ENCODE results near the gene ARHGEF19.
"Not testable (repeated sequence)": the region's sequence is repeated elsewhere in the genome, so short reads cannot be mapped to it uniquely, and the experiment has no call there.

Gene ARHGEF19

GRCh38 chr1:16212251-16212961 lies at the start of gene ARHGEF19:
TSS of gene ARHGEF19 (minus strand) at chr1:16212652. CDS start at chr1:16209054, 3,598 bp downstream.
- DNase-seq (ENCODE audit: insufficient read length, low spot score) (no peak), FAIRE-seq (no peak)
- no peak for TF ChIP-seq CTCF (IDR thresholded peaks at IDR 0.05; ENCODE audit: insufficient read depth, missing control alignments)

GRCh38 chr1:16262067-16262466 lies 49.6 kb upstream of the ARHGEF19 start:
- DNase-seq (ENCODE audit: insufficient read length, low spot score) (no peak), FAIRE-seq (no peak)
- no peak for TF ChIP-seq CTCF (IDR thresholded peaks at IDR 0.05; ENCODE audit: insufficient read depth, missing control alignments)

GRCh38 chr1:16260814-16261213 lies 48.4 kb upstream of the ARHGEF19 start:
- no peak for TF ChIP-seq CTCF (IDR thresholded peaks at IDR 0.05; ENCODE audit: insufficient read depth, missing control alignments)
- no peak for FAIRE-seq
- DNase-seq (ENCODE audit: insufficient read length, low spot score), result no peak

- no peak for FAIRE-seq
- no peak for TF ChIP-seq CTCF (IDR thresholded peaks at IDR 0.05; ENCODE audit: insufficient read depth, missing control alignments)
- no peak for DNase-seq (ENCODE audit: insufficient read length, low spot score)
These were observed 46.2 kb upstream of the ARHGEF19 start for GRCh38 chr1:16258591-16259135.

GRCh38 chr1:16257968-16258367 lies 45.5 kb upstream of the ARHGEF19 start:
- no peak for DNase-seq (ENCODE audit: insufficient read length, low spot score)
- FAIRE-seq, result no peak
- no peak for TF ChIP-seq CTCF (IDR thresholded peaks at IDR 0.05; ENCODE audit: insufficient read depth, missing control alignments)

- not testable (repeated sequence) for DNase-seq (ENCODE audit: insufficient read length, low spot score); FAIRE-seq
These were observed 45.1 kb upstream of the ARHGEF19 start for GRCh38 chr1:16257556-16257955.

DNA sequence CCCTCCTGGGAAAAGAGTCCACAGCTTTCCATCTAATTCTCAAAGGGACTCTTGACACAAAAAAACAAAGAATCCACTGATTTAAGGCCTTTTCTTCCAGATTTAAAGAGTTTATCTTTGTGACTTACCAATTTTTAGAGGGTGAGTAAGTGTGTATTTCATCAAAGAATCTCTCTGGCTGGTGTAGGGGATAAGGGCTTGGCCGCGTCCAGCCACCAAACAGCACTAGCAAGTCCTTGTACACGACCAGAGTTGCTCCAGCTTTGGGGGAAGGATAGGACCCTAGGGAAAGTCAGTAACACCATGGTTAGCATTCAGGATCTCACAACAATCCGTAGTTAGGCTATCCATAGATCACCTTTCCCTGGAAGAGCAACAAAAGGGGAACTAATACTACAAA lies 44.0 kb upstream of the ARHGEF19 start:
- TF ChIP-seq CTCF (IDR thresholded peaks at IDR 0.05; ENCODE audit: insufficient read depth, missing control alignments), result no peak
- FAIRE-seq (no peak), DNase-seq (ENCODE audit: insufficient read length, low spot score) (no peak)
